NCI-H345 treated with DMSO at 0.1 percent for 48 hours (cell line): ENCODE data around the gene COL4A6.
"Not testable (repeated sequence)": the region's sequence is repeated elsewhere in the genome, so short reads cannot be mapped to it uniquely, and the experiment has no call there.

Experiments used
- DNase-seq: peaks from one replicate; lab custom pipeline; 2025; ENCODE audit not compliant: unreplicated experiment; lab: John Stamatoyannopoulos, UW

COL4A6 gene

DNA sequence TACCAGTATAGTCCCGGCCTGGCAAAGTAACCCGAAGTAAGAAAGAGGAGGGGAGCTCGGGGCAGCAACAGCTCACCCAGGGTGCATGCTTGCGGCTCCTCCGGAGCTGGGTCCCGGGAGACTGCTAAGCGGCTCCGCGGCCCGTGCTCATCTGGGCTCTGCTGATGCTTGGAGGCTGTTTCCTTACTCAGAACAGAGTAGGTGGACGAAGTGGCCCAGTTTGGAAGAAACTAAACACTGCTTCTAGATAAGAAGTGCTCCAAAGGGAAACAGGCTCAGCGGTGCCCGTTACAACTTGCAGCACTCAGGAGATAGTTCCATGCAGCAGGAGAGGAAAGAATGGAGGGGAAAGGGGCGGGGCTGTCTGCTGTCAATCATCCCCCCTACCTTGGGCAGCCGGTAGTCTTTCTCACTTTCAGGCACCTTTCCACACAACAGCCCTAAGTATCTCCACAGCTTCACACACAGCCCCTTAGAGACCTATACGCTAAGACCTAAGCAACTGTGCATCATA is at the start of gene COL4A6:
Gene COL4A6 (minus strand): TSS at position 313 of the 514 bp plus-strand sequence. CDS start 226 bp downstream, at position 87.
- DNase-seq: no peak

DNA sequence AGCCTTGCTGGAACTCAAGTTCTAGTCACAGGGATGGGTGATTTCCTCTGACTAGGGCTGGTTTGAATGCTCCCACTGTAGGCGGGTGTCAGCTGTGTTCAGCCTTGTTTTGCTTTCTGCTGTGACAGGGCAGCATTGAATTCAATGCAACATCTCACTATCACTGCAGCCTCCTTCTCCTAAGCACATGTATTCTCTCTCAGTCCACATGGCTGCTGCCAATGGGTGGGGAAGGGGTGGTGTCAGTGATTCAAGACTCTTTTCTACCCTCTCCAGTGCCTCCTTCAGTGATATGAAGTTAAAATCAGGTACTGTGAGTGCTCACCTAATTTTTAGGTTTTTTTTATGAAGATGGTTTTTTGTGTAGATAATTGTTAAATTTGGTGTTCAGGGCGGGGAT is 47.7 kb upstream of the COL4A6 start:
- no peak for DNase-seq

DNA sequence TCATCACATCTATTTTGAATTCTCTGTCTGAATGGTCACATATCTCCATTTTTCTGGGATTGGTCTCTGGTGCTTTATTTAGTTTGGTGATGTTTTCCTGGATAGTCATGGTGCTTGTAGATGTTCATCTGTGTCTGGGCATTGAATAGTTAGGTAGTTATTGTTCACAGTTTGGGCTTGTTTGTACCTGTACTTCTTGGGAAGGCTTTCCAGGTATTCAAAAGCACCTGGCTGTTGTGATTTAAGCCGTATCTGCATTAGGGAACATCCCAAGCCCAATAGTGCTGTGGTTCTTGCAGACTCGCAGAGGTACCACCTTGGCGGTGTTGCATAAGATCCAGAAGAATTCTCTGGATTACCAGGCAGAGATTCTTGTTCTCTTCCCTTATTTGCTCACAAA is 46.0 kb upstream of the COL4A6 start:
- no peak for DNase-seq

DNA sequence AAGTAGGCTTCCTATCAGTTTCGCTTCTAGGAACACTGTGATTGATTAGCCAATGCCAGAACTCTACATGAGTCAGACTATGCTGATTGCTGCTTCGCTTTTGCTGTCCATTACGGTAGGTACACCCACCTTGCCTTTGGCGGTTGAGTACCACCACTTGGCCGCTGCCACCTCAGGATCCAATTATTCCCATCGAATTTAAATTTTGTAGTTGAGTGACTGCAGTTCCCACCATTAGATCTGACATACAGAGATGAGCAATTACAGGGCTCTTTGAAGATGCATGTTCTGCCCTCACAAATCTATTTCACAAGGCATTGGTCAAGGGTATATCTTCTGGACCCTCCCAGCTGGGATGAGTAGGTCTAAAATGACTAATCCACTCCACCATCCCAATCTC is 43.3 kb upstream of the COL4A6 start:
- DNase-seq: not testable (repeated sequence)

DNA sequence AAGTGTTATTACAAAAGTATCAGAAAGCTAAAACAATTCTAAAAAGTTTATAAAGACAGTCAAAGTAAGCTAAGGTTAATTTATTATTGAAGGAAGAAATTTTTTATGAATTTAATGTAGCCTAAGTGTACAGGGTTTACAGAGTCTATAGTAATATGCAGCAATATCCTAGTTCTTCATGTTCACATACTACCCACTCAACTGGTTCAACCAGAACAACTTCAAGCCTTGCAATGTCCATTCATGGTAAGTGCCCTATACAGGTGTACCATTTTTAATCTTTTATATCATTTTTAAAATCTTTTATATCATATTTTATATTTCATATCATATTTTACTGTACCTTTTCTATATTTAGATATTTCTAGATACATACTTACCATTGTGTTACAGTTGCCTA is 35.8 kb upstream of the COL4A6 start:
- no peak for DNase-seq

DNA sequence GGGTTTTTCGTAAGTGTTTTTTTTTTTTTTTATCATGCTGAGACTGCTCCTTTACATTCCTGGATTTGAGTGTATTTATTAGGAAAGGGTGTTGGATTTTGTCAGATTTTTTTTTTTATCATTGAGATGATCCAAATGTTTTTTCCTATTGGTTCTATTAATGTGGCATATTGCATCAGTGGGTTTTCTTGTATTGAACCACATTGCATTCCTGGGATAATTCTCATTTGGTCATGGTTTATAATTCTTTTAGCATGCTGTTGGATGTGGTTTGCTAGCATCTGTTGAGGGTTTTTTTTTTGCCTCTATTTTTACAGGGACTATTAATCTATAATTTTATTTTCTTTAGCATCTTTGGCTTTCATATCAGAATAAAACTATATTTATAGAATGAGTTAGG is 30.3 kb upstream of the COL4A6 start:
- no peak for DNase-seq

DNA sequence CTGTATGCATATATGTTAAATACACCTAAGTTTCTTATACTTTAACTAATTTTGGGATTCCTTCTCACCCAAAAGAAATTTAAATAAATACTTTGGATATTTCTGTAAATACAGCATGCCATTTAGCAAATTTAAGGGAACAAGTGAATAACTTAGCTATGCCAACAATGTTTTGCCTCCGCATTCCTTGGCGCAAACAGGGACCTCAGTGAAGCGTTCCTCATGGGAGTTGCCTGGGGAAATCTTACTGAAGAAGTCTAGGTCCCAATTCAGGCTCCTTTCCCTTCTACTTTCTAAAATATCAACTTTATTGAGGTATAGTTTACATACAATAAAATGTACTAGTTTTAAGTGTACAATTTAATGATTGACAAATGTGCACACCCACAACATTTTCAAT is 26.4 kb upstream of the COL4A6 start:
- DNase-seq: no peak

DNA sequence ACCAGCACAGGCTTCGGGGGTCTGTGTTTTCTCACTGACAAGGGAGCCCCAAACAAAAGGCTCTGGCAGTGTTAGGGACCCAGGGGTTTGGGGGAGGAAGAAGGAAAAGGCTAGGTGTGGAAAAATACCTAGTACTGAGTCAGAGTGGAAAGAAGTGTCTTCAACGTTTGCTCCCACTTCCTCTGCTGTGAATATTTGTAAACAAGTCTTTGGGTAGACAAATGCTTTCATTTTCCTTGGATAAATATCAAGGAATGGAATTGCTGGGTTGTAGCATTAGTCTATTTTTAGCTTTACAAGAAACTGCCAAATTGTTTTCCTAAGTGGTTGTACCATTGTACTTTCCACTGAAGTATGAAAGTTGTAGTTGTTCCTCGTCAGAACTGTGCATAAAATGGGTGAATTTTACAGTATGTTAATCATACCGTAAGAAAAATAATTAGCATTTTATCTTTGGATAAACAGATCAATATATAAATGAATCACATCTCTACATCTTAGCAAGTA is 18.8 kb upstream of the COL4A6 start:
- no peak for DNase-seq

DNA sequence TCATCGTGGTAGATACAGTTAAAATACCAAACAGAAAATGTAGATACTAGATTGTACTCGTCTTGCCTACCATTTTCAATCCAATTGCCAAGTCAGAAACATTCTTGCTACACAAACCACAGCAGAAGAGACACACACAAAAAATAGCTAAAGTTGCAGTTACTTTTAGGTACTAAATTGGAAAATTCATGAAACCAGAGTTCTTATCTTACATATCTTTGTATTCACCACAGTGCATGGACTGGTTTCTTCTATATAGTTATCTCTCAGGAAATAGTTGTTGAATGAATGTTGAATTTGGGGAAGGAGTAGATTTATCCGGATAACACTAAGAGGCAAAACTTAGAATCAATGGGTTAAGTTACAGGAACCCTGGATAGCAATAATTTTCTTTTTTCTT is 15.6 kb upstream of the COL4A6 start:
- DNase-seq: no peak

DNA sequence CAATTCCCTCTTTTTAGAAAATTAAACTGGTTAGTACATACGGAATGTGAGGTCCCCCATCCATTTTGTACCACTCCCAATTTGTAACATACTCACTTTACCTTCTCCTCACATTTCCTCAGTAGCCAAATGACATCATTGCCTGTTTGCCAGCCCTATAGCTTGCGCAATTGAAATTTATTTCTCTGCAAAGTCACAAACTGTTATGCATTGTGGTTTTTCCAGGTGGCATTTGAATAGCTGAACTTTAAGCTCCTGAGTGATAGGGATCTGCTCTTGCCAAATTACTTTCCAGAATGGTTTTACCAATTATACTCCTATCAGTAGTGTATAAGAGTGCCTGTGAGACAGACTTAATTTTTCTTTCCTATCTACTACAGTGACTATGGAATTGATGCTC is 9.1 kb upstream of the COL4A6 start:
- DNase-seq: no peak

DNA sequence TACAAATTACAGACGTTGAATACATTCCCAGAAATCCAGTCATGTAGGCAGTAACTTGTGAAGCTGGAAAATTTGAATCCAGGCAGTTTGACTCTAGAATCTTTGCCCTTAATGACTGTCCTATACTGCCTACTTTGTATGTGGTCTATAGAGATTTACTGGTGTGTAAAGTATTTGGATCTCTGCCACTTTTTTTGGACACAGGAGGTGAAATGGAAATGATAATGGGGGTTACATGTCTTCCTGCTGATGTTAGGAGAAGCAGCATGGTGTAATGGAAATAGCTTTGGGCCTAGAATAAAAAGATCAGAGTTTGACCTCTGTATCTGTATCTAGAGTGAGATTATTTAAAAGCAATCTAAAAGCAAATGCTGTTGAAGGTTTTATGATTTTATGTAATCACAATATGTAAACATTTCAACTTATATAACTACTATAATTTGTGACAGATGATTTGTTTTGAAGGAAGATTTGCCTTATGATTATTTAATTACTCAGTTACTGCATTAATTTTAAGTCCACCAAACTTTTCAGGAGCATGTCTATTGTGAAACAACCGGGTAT is 4.8 kb upstream of the COL4A6 start:
- DNase-seq: peak; percentile 63

DNA sequence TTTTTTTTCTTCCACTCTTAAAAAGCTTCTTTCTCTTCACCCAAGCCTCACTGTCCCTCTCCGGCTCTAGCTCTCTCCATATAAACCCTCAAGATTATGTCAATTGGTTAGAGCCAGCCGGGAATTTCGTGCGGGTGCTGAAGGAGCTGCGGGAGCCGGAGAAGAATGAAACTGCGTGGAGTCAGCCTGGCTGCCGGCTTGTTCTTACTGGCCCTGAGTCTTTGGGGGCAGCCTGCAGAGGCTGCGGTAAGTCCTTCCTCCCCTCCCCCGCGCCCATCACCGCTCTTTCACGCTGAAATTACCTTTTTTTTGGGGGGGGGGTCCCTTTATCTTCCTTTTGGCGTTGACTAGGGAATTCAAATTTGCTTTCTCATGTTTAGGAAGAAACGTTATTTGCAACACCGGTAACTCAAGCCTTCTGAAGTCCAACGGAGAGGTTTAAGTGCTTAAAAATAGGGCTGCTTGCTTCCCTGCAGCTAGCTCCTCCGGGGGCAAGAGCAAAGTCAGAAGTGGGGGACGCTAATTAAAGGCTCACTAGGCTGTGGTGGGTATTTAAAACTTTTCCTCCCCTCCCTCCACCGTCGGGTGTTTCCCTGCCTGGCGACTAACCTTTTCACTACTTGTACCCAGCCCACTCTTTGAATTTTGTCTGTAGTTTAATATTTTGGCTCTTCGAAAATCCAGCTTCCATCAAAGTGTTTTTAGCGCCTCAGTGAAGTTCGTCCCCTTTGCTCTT is 1.9 kb upstream of the COL4A6 start:
- DNase-seq: peak; percentile 16

DNA sequence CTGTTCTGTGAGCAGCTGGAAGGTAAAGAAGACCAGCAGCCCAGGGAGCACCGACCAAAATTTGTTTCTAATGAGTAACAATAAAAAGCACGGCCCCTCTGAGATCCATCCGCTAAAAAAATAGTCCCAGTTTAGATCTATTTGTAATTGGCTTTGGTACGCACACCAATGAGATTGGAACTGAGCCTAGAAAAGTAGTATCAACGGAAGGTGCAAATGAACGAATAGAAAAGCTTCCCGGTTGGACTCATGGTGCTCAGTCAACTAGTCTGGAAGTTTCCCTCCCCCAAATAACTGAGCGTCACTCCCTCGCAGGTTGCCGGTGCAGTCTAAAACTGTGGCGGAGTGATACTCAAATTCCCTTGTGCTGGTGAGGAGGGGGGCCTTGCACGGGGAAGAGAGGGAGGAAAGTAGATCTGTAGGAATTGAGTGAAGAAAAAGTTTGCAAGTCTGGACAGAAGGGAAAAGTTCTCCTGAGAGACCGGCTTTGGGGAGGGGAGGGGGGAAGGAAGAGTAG is 1.3 kb upstream of the COL4A6 start, which contains the start of gene COL4A5:
Gene COL4A5 (plus strand): TSS at position 413 of the 517 bp plus-strand sequence. CDS start 288 bp downstream, outside the sequence.
- peak; percentile 64 for DNase-seq

DNA sequence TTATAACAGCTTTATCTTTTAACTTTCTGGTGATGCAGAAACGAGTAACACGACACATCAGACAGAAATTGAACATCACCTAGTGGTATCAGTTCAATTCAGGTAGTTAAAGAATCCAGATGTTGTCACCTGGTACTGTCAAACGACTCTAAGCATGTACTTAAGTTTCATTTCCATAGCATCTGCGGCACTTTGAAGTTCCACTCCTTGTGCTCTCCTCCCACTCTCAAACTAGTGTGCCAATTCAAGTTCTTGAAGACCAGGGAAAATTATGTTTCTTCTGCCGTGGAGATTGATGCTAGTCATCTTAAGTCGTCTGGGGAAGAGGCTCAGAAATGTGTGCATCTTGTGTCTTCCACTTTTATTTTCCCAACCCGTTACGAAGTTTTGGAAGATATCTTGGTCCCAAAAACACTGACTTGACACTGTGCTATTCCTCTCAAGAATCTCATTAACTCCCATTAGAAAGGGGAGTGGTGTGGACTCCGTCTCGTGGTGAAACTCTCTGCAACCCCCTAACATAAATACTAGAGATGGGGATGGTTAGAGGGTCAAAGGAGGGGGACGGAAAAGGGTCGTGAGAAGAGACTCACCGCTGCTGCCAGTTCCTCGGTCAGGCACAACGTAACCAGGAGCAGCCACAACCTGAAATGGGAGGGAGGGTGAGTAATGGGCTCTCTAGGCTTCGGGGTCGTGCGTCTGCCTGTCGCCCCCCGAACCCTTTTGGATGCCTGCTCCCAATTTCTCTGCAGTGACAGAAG is 693 bp downstream of the COL4A6 start:
- no peak for DNase-seq

DNA sequence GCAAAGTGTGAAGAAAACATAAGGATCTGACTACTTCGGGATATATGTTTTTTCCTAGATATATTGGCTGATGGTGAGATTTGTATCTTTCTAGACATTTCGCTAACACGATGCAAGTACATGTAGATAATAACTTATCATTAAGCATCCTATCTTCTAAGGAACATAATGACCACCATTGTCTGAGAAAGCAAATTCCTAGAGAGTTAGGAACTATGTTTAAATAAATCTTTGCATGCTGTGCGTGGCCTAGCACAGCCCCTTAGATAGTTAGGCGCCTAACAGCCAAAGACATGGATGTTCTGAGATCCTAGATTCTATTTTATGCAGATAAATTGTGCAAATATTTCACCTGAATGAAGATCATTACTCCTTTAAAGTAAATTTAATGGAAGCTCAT is 3.0 kb downstream of the COL4A6 start:
- no peak for DNase-seq

DNA sequence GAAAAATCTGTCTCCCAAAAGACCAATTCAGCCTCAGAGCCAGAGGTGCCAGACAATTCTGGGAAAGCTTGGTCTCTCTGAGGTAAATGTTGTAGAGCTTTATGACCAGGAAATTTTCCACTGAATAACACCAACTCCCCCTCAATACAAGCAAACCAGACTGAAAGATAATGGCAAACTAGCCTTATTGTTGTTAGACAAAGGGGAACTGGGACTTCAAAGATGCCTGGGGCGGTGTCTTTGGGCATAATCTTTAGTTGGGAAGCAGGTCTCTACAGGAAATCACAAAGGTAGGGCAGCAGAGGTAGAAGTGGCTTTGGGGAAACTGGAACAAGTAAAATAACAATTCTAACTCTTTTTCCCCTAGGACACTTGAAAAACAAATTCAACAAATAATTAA is 12.0 kb downstream of the COL4A6 start:
- DNase-seq: no peak

DNA sequence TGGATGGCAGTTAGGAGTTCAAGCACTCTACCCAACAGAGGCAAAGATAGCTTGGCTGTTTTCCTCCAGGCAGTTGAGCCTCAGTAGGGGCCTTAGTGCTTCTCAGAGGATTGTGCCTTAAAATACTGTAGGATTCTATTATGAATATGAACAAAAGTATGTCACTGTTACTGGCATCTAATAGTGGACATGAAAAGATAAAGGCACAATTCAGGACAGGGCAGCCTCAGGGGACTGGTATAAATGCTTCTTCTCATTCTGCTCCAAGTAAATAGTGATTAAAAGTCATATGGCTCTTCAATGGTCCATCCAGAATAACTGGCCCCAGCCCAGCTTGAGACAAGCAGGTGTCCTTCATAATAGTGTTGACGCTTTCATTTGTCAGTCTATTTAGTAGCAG is 17.7 kb downstream of the COL4A6 start:
- DNase-seq: no peak

DNA sequence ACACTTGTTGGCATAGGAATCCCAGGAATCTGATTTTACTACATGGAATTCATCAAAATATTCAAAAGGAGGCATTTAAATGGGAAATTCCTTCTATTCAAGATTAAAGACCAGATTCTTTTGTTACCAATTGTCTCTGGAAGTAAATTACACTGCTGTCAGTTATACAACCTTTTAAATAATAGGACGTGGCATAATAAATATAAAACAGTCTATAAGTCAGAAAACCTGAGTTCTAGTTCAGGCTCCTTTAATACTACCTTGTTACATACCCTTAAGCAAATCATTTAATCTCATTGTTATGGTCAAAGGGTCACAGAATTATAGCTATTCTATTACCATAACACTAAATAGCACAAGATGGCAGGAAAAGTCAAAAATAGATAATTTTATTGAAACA is 18.8 kb downstream of the COL4A6 start:
- DNase-seq: no peak

DNA sequence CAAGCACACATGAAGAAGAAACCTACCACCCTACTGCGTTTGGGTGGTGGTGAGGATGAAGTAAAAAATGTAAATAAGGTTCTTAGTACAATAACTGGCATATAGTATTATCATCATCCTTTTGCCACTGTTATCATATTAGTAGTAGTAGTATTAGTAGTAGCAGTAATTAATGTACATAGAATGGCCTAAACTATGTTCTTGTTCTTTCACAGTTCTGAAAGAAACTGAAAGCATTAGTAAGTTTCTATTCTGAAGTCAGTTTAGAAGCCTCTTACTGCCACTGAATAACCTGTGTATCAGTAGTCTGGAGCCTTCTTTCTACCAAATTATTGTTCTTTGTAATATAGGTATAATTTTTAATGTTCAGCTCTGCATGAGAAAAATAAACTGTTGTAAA is 21.0 kb downstream of the COL4A6 start:
- DNase-seq: no peak

DNA sequence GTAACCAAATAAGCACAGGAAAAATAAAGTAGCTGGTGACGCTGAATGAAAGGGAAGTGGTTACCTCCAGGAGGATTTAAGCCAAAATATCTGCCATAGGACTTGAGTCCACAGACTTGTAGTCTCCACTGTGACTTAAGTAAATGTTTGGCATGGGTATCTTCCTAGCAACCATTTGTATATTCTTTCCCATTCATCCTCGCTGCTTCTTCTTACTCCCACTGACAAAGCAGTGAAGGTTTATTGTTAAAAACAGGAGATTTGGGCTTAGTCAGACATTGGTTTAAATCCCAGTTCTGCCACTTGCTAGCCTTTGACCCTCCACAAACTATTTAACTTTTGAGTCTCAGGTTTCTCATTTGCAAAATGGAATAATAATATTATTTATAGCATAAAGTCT is 22.3 kb downstream of the COL4A6 start:
- no peak for DNase-seq

DNA sequence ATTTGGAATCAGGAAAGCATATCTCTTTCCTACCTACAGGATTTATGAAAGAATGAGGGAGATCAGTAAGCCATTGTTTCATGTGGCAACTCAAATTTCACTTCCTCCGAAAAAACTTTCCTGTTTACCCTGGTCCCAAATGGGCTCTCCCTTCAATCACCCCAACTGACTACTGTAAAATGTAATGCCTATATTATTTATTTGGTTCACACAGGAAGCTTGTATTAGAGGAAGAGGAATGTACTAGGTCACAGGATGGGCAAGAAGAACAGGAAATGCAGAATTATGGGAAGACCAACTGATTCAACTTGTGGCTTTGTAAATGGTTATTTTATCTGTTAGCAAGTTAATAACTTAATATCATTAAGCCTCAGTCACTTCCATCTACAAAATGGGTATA is 23.1 kb downstream of the COL4A6 start:
- DNase-seq: no peak
